Measurements from ENCODE around the gene SRCAP.

SRCAP gene

GRCh38 chr16:30722916-30723315, 23.9 kb downstream of the SRCAP start:
- no peak for TF ChIP-seq ZNF274 (IDR thresholded peaks at IDR 0.05; ENCODE audit: low read depth, low read length)
- no peak overlapping the region for H3K4me3 ChIP-seq (ENCODE audit: low read length)

DNA sequence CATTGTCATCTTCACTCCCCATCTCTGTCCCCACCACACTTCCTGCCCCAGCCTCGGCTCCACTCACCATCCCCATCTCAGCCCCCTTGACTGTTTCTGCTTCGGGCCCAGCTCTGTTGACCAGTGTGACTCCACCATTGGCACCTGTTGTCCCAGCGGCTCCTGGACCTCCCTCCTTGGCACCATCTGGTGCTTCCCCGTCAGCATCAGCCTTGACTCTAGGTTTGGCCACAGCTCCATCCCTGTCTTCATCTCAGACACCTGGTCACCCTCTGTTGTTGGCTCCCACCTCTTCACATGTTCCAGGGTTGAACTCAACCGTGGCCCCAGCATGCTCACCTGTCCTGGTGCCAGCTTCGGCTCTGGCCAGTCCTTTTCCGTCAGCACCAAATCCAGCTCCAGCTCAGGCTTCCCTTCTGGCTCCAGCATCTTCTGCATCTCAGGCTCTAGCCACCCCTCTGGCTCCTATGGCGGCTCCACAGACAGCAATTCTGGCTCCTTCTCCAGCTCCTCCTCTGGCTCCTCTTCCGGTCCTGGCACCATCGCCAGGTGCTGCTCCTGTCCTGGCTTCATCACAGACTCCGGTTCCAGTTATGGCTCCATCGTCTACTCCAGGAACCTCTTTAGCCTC, 24.9 kb downstream of the SRCAP start:
- TF ChIP-seq ZNF274 (IDR thresholded peaks at IDR 0.05; ENCODE audit: low read depth, low read length), result no peak

GRCh38 chr16:30724641-30725417, 25.9 kb downstream of the SRCAP start:
- no peak for TF ChIP-seq ZNF274 (IDR thresholded peaks at IDR 0.05; ENCODE audit: low read depth, low read length)
- no peak overlapping the region for H3K4me3 ChIP-seq (ENCODE audit: low read length)

More for the DNA sequence above, 24.9 kb downstream of the SRCAP start:
- no peak overlapping the region for H3K4me3 ChIP-seq (ENCODE audit: low read length)

- no peak overlapping the region for H3K4me3 ChIP-seq (ENCODE audit: low read length)
- no peak for TF ChIP-seq ZNF274 (IDR thresholded peaks at IDR 0.05; ENCODE audit: low read depth, low read length)
These were observed 26.4 kb downstream of the SRCAP start for GRCh38 chr16:30725418-30725792.

GRCh38 chr16:30728321-30728720, 29.4 kb downstream of the SRCAP start:
- H3K4me3 ChIP-seq (ENCODE audit: low read length), result no peak overlapping the region
- no peak for TF ChIP-seq ZNF274 (IDR thresholded peaks at IDR 0.05; ENCODE audit: low read depth, low read length)

GRCh38 chr16:30728899-30729672, 30.1 kb downstream of the SRCAP start:
- no peak for TF ChIP-seq ZNF274 (IDR thresholded peaks at IDR 0.05; ENCODE audit: low read depth, low read length)
- H3K4me3 ChIP-seq (ENCODE audit: low read length), result no peak overlapping the region

DNA sequence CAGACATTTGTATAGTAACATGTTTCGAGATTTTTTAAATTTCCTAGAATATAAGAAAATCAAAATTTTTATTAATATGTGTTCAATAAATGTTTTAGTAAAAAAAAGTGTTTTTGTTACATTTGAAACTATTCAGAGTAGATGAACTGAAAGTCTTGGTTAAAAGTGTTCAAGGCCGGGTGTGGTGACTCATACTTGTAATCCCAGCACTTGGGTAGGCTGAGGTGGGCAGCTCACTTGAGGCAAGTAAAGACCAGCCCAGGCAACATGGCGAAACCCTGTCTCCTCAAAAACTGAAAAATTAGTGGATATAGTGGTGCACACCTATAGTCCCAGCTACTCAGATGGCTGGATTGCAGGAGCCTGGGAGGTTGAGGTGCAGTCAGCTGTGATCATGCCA, 32.4 kb downstream of the SRCAP start:
- no peak for TF ChIP-seq ZNF274 (IDR thresholded peaks at IDR 0.05; ENCODE audit: low read depth, low read length)
- no peak overlapping the region for H3K4me3 ChIP-seq (ENCODE audit: low read length)

DNA sequence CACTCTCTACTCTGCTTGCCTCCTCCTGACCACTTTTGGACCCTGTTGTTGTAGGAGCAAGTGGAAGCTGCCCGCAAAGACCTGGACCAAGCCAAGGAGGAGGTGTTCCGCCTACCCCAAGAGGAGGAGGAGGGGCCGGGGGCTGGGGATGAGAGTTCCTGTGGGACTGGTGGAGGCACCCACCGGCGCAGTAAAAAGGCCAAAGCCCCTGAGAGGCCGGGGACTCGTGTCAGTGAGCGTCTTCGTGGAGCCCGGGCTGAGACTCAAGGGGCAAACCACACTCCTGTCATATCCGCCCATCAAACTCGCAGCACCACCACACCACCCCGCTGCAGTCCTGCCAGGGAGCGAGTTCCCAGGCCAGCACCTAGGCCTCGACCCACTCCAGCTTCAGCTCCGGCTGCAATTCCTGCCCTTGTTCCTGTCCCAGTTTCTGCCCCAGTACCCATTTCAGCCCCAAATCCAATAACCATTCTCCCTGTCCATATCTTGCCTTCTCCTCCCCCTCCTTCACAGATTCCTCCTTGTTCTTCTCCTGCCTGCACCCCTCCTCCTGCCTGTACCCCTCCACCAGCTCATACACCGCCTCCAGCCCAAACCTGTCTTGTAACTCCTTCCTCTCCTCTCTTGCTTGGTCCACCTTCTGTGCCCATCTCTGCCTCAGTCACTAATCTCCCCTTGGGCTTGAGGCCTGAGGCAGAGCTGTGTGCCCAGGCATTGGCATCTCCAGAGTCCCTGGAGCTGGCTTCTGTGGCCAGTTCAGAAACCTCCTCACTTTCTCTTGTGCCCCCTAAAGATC, 38.2 kb downstream of the SRCAP start:
- no peak for TF ChIP-seq ZNF274 (IDR thresholded peaks at IDR 0.05; ENCODE audit: low read depth, low read length)
- no peak overlapping the region for H3K4me3 ChIP-seq (ENCODE audit: low read length)

DNA sequence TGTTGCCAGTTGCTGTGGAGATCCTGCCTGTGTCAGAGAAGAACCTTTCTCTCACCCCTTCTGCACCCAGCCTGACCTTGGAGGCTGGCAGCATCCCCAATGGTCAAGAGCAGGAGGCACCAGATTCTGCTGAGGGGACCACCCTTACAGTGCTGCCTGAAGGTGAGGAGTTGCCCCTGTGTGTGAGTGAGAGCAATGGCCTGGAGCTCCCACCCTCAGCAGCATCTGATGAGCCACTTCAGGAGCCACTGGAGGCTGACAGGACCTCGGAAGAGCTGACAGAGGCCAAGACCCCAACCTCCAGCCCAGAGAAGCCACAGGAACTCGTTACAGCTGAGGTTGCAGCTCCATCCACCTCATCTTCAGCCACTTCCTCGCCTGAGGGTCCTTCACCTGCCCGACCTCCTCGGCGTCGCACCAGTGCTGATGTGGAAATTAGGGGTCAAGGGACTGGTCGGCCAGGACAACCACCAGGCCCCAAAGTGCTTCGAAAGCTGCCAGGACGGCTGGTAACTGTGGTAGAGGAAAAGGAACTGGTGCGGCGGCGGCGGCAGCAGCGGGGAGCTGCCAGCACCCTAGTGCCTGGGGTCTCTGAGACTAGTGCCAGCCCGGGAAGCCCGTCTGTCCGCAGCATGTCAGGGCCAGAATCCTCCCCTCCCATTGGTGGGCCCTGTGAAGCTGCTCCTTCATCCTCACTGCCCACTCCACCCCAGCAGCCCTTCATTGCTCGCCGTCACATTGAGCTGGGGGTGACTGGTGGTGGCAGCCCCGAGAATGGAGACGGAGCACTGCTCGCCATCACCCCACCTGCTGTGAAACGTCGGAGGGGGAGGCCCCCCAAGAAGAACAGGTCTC, 39.0 kb downstream of the SRCAP start:
- H3K4me3 ChIP-seq (ENCODE audit: low read length), result no peak overlapping the region
- TF ChIP-seq ZNF274 (IDR thresholded peaks at IDR 0.05; ENCODE audit: low read depth, low read length), result no peak

- no peak for TF ChIP-seq ZNF274 (IDR thresholded peaks at IDR 0.05; ENCODE audit: low read depth, low read length)
- H3K4me3 ChIP-seq (ENCODE audit: low read length), result no peak overlapping the region
These were observed 40.3 kb downstream of the SRCAP start for GRCh38 chr16:30738984-30739951.

GRCh38 chr16:30740364-30741251, 41.6 kb downstream of the SRCAP start:
- H3K4me3 ChIP-seq (ENCODE audit: low read length), result no peak overlapping the region
- no peak for TF ChIP-seq ZNF274 (IDR thresholded peaks at IDR 0.05; ENCODE audit: low read depth, low read length)

All from GM08714 (cell line).